HG02759 (cell line): ENCODE measurements around the gene MICU2.

Experiments
- ATAC-seq: cut with Tn5 transposase; IDR thresholded peaks from one replicate; pipeline ENCODE4 v1.9.1; 2021; ENCODE audit warnings: mild to moderate bottlenecking, moderate library complexity; ENCODE audit not compliant: unreplicated experiment

Gene MICU2

DNA sequence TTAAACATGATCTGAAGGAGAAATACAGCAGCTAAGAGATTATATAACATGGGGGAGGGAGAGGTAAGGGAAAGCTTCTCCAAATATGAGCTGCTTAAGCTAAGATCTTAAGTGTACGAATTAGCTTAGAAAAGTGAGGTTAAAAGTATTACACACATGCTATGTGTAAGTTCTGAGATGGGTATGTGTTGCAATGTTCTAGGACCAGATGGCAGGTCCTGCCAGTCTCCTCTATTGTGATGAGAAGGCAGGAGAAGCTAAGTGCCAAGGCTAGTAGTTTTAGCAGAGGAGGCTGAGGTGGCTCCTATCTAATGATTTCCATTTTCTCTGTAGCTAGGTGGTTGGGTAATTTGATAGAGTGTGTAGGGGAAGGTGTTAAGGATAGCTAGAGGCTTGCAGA lies 57.6 kb downstream of the MICU2 start:
- no peak for ATAC-seq

DNA sequence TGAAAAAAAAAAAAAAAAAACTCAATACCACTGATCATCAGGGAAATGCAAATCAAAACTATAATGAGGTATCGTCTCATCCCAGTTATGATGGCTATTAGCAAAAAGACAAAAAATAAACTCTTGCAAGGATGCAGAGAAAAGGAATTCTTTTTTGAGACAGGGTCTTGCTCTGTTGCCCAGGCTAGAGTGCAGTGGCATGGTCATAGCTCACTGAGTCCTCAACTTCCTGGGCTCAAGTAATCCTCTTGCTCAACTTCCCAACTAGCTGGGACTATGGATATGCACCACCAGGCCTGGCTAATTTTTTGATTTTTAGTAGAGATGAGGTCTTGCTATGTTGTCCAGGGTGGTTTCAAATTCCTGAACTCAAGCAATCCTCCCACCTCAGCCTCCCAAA lies 59.5 kb downstream of the MICU2 start:
- ATAC-seq, result no peak

DNA sequence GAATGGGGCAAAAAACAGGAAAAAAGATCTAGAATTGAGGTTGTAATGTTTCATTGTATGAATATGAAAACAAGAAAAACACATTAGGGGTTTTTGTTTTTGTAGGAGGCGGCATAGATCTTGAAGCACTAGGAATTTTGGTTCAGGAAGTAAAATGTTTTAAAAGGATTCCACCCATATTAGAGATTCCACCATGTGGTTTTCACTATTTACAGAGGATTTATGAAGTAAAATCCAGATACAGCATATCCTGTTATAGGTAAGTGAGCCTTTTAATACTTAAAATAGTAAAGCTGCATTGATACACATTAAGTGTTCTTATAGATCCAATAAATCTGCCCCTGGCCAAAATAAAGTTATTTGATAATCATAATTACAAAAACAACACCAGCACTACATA lies 61.4 kb downstream of the MICU2 start:
- ATAC-seq, result no peak

DNA sequence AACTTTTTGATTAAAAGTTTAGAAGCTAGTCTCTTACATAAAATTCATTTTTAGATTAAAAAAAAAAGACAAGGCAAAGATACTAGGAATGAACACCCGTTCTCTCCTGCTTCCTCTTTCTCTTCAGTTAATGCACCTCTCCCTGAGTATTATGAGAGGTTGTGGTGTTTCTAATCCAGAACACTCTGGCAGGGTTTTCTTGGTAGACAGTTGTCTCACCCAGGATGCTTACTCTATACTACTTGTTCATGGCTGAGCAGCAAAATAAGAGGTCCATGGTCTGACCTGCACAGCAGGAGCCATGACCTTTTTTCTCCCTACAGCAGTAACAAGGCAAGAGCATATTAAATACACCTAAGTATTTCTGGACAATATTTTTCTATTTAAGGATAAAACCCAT lies 62.0 kb downstream of the MICU2 start:
- ATAC-seq, result no peak

DNA sequence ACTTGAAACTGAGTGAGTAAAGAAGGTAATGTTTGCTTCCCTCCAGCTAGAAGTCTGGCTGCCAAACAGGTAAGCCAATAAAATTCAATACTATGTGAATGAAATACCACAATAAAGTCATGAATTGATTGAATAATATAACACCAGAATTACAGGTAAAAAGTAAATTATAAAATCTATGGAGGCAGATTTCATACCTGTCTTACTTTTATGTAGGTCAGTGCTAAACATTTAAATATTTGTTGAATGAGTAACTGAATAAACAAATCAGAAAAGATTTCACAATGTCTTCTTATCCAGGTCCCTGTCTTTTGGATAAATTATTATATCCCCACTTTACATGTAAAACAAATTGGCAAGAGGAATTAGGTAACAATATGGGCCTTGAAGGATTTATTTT lies 62.7 kb downstream of the MICU2 start:
- ATAC-seq, result no peak

DNA sequence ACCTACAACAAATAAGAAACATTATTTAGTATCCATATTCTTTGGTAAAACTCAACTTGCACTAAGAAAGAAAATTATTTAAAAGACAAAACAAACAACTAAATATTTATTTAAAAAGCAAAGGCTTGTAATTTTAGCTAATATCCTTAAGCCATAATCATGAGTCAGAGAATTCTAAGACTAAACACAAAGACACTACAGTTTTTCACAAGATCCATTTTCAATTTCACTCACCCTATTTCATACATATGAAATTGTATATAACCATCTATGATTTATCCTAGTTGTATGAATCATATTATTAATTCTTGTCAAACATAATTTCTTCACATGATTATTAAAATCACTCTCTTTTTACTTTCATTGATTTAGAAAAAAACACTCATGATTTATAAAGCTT lies 64.3 kb downstream of the MICU2 start:
- ATAC-seq, result no peak

DNA sequence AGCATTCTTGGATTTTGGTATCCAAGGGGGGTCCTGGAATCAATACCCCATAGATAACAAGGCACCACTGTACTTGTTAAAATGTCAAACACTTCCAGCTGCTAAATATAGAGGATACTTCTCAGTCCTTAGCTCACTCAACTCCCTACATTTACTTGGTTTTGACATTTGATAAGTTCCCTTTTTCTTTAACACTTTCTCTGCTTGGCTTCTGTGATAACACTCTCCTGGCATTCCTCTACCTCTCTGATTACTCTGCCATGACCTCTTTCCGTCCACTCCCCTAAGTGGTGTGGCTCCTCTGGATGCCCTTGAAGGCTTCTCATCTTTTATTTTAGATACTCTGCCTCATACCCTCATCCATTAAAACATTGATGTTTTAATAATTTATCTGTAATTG lies 65.2 kb downstream of the MICU2 start:
- no peak for ATAC-seq

DNA sequence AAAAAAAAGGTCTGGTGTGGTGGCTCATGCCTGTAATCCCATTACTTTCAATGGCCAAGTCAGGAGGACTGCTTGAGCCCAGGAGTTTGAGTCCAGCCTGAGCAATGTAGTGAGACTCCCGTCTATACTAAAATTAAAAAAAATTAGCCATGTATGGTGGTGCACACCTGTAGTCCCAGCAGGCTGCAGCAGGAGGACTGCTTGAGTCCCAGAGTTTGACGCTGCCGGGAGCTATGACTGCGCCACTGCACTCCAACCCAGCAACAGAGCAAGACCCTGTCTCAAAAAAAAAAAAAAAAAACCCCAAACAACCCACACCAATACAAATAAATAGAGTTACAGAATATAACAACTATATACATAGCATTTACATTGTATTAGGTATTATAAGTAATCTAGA lies 65.7 kb downstream of the MICU2 start:
- no peak for ATAC-seq

DNA sequence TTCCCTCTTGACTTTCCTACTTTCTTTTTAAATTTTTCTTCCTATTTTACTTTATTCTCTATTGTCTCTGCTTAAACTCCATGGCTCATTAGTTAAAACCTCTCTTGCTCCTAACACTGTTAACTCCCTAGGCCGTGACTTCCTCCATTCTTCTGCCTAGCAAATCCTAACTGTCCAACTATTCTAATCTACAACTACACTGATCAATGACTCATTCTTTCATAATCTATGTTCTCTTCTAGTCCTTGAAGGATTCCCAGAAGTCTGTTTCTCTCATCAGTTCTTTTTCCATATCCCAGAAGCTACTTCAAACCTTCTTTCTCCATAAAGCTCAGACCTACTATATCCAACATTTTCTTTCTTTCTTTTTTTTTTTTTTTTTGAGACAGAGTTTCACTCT lies 66.9 kb downstream of the MICU2 start:
- ATAC-seq, result no peak

DNA sequence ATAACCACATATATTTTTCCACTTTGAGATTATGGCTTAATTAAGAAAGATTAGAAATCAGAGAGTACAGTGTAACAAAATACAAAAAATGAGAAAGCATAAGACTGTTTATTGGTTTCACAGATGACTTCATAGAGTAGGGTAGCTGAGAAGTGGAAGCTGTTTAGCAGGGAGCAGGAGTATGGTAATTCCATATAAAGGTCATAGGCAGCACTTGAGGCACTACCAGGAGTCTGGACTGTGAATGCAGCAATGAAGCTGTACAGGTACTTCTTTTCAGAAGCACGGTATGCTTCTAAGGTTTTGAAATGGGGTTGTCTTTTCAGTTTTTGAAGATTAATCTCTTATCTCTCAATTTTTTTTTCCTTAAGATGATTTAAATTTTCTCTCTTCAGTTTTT lies 69.2 kb downstream of the MICU2 start:
- no peak for ATAC-seq

DNA sequence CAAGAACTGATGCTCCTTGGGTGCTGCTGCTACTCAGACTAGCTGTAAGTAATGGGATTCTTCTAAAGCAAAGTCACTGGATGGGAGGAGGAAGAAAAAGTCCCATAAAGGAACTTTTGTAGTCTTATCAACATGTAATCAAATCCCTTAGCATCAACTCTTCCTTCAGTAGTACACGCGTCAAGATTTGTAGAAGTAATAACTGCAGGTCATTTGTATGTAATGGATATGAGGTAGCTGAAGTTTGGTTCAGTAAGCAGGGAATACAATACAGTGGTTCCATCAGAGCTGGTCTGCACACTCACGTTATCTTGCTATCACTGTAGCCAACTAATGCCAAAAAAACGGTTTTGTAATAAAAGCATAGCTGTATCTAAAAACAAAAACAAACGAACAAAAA lies 72.5 kb downstream of the MICU2 start:
- no peak for ATAC-seq

DNA sequence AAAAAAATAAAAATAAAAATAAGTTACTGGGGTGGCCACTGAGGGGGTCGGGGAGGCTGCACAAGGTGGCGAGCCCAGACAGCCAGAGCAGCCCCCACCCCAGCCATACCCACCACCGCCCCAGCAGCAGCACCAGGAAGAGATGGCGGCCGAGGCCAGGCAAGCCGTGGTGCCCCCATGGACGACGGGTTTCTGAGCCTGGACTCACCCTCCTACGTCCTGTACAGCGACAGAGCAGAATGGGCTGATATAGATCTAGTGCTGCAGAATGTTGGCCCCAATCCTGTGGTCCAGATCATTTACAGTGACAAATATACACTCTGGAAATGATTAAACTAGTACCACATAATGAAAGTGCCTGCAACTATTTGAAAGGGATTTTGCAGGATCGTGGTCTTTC lies 73.3 kb downstream of the MICU2 start:
- no peak for ATAC-seq

DNA sequence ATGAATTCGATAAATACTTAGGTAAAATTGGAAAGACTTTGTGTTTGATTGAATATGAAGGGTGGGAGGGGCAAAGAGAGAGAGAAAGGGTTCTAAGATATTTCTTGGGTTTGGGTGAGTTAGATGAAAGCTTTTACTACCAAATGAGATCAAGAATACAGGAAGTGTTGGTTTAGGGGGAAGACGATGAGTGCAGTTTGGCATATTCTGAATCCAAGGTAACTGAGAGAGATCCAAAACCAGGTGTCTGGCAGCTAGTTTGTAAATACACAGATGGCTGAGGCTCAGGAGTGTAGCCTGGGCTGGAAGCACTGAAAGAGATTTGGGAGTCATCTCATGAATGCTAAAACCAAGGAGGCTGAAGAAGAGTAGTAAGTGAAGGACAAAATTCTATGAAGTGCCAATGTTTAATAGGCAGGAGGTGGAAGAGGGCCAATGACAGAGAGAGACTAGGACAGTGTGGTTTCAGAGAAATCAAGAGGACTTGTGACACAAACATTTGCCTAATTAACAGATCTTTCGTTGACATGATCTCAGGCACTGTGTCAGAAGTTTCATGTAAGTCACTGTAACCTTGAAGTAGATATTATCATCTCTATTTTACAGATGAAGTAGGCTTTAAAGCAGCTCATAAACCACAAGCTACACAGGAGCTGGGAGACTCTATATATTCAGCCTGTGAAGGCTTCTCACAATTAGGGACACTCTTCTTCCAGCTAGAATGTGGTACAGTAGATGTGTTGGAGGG lies 74.7 kb downstream of the MICU2 start:
- no peak for ATAC-seq

DNA sequence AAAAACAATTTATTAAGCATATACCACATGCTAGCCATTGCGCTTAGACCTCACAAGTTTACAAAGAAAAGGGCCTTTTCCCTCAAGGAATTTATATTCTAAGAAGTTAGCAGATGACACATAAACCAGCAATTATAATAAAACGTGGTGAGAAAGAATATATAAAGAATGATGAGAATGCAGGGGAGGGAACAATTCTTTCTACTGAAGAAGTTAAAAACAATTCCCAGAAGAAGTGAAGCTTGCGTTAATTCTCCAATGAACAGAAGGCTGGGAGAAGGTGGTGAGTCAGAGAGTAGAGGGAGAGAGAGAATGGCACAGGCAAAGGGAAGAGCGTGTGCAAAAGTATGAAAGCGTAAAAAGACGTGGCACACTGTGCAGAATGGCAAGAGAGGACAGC lies 75.4 kb downstream of the MICU2 start:
- no peak for ATAC-seq

DNA sequence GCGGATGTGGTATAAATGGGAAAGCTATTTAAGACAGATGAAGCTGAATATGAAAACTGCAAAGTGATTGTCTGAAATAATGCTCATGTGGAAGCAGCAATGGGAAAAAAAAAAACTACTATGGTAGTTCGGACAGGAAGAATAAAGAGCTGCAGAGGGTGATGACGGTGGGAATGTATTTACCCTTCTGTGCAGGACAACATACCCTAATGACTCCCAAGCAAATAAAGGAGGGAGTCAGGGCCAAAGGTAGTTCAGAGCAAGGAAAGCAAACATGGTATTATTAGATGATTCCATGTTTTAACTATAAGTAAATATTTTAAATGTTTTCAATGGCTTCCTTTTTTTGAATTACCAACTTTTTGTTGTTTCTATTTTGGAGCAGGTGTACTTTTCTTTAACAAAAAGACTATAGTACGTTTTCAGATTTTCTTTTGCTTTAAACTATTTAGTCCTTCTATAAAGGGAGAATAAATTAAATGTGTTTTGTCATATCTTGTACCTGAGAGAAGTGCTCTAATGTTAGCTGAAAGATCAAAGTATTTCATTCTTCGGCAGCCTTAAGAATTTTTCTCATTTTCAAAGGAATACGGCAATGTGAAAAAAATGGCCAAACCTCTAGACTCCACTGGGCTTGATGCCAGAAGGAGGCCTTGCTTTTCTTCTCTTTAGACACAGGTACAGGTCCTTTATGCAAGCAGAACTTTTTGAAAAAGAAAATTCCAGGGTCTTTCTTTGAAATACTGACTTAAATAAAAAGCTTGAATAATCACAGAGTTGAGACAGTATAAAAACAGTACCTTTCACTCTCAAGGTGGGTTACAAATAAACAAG lies 77.0 kb downstream of the MICU2 start:
- no peak for ATAC-seq

DNA sequence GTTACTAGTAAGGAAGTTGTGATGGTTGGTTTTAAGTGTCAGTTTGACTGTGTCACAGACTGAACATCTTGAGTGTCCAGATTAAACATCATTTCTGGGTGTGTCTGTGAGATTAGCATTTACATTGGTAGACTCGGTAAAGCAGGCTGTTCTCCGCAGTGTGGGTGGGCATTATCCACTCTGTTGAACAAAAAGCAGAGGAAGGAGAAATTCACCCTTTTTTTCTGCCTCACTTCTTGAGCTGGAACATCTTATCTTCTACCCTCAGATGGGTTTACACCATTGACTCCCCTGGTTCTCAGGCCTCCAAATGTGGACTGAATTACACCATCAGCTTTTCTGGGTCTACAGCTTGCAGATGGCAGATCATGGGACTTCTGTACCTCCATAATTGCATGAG lies 81.1 kb downstream of the MICU2 start:
- no peak for ATAC-seq

DNA sequence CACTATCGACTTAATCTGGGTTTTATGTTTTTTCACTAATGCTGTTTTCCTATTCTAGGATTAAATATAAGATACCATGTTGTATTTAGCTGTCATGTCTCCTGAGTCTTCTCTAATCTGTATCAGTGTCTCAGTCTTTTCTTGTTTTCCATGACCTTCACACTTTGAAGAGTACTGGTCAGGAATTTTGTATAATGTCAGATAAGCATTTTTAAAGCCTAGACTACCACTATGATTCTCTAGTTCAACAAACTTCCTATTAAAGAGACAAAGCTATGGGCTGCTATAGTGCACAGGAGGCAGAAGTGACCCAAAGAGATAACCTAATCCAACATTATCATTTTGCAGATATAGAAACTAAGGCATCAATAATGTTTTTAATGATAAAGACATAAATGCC lies 81.8 kb downstream of the MICU2 start:
- ATAC-seq, result no peak

DNA sequence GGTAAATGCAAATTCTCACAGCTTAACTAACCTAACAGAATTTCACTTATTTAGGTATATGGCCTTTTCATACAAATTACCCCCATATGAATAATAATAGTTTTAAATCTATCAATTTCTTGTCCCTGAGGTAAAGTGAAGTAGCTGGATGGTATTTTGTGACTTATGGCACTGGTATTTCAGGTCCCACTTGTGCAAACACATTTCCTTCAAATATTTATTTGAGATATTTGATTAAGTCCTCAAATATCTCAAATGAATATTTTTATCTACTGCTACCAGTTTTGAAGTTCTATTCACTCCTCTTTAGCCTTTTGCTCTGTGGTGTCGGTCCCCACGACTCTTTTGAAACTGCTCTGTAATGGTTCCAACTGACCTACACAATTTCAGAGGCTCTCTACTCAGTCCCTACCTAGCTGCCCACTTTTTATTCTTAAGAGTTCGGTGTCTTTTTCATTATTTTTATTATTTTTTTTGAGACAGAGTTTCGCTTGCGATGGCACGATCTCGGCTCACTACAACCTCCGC lies 85.3 kb downstream of the MICU2 start:
- ATAC-seq, result no peak

DNA sequence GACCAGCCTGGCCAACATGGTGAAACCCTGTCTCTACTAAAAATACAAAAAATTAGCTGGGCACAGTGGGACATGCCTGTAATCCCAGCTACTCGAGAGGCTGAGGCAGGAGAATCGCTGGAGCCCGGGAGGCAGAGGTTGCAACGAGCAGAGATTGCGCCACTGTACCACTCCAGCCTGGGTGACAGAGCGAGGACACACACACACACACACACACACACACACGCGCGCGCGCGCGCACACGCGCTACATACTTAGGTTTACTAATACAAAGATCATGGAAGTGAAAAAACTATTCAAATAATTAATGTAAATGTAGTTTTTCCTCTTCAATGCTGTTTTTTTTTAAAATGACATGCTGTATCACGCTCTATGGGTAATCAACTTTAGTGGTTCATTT lies 86.4 kb downstream of the MICU2 start:
- ATAC-seq, result no peak

DNA sequence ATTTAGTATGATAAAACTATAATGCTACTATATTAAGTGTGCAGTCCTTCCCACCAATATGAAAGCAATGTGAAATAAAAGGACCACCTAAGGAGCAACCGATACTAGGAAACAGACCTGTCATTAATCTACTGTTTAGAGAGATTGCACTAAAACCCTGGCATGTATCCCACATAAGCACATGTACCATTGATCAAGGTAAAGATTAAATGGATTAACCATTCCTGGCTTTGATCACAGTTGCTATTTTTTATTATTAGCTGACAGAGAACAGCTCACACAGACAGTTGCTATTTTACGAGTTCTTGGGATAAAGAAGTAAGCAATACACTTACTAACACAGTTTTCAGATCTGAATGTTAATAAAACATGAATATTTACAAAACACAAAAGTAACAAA lies 87.2 kb downstream of the MICU2 start:
- ATAC-seq, result no peak

DNA sequence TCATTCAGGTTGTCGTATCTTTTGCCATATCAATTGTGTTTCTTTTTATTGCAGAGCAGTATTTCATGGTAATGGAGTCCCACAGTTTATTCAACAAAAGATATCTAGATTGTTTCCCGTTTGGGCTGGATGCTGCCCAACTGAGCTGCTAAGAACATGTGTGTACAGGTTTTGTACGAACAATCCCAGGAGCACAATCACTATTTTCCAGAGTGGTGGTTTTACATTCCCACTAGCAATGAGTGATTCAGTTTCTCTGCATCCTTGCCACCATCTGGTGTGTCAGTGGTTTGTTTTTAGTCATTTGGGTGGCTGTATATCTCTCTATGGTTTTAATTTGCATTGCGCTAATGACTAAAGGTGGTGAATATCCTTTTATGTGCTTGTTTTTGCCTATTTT lies 92.1 kb downstream of the MICU2 start:
- ATAC-seq, result no peak

DNA sequence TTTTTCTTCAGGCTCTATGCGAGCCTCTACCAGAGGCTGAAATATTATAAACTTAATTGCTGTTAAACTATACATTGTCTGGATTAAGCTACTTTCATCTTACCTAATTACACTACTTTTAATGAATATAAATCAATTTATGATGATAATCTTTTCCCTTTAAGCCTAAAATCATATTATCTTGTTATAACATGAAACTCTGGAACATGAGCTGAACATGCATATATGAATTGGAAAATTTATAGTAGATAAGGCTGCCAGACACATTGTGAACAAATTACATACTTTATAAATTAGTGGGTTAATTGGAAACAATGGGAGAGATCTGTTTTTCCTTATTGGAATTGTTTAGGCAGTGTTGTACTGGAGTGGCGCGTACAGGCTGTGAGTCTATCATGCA lies 99.6 kb downstream of the MICU2 start:
- ATAC-seq, result no peak
